ELR (cell line): ENCODE data around the gene IL18BP.
A peak's percentile ranks its signal among the peaks of the same experiment; 100 is the strongest.

Experiments used
- DNase-seq: peaks from one replicate; pipeline ENCODE4 v3.0.0-alpha.2; 2015; ENCODE audit warnings: low read depth

The IL18BP gene

GRCh38 chr11:71998649-71999310 is at the start of gene IL18BP:
TSS of gene IL18BP (plus strand) at chr11:71998909. CDS start at chr11:71999985, 1,076 bp downstream.
- no peak for DNase-seq

GRCh38 chr11:71949034-71949433 is 49.7 kb upstream of the IL18BP start:
- DNase-seq, result no peak

- no peak for DNase-seq
These were observed 46.9 kb upstream of the IL18BP start for GRCh38 chr11:71951741-71952310.

- DNase-seq, result no peak
These were observed 42.7 kb upstream of the IL18BP start for GRCh38 chr11:71955898-71956456.

- DNase-seq, result peak; percentile 63
These were observed 36.2 kb upstream of the IL18BP start for GRCh38 chr11:71962428-71963038.

GRCh38 chr11:71963468-71963867 is 35.2 kb upstream of the IL18BP start:
- no peak for DNase-seq

- DNase-seq, result no peak
These were observed 34.1 kb upstream of the IL18BP start for GRCh38 chr11:71964641-71965040.

GRCh38 chr11:71971680-71972079 is 27.0 kb upstream of the IL18BP start:
- no peak for DNase-seq

- no peak for DNase-seq
These were observed 22.2 kb upstream of the IL18BP start for GRCh38 chr11:71976551-71976950.

GRCh38 chr11:71977090-71977489 is 21.6 kb upstream of the IL18BP start:
- no peak for DNase-seq

- peak; percentile 65 for DNase-seq
These were observed 20.8 kb upstream of the IL18BP start for GRCh38 chr11:71977743-71978418.

GRCh38 chr11:71979094-71979493 is 19.6 kb upstream of the IL18BP start:
- DNase-seq, result no peak

GRCh38 chr11:71979602-71980001 is 19.1 kb upstream of the IL18BP start:
- no peak for DNase-seq

GRCh38 chr11:71986131-71986530 is 12.6 kb upstream of the IL18BP start:
- no peak for DNase-seq

GRCh38 chr11:71987521-71987920 is 11.2 kb upstream of the IL18BP start:
- DNase-seq, result no peak

- peak; percentile 56 for DNase-seq
These were observed 10.7 kb upstream of the IL18BP start for GRCh38 chr11:71988050-71988449.

GRCh38 chr11:71990701-71991100 is 8.0 kb upstream of the IL18BP start:
- DNase-seq, result no peak

- no peak for DNase-seq
These were observed 7.2 kb upstream of the IL18BP start for GRCh38 chr11:71991494-71991893.

GRCh38 chr11:71992136-71992730 is 6.5 kb upstream of the IL18BP start:
- no peak for DNase-seq

GRCh38 chr11:71994786-71995185 is 3.9 kb upstream of the IL18BP start:
- DNase-seq, result no peak

GRCh38 chr11:71995726-71996291 is 2.9 kb upstream of the IL18BP start:
- DNase-seq, result no peak

GRCh38 chr11:71996517-71996916 is 2.2 kb upstream of the IL18BP start:
- DNase-seq, result no peak
